SK-N-SH (cell line): ENCODE data around the gene ASIC3. TPM values are rescaled to one million over a fixed set of nuclear protein-coding genes. Genes with fewer than 3 reads are reported as not detected.

Experiments
- CTCF ChIA-PET: fragments of 300-600, 350-600 bp; formaldehyde crosslinking; extraction: SDS; loops from one replicate; lab custom pipeline; 2021; lab: Yijun Ruan, JAX
- POLR2A ChIA-PET: fragments of 350-600 bp; sonication (Branson Sonifier 250); formaldehyde crosslinking; extraction: SDS; loops from one replicate; lab custom pipeline; 2020; ENCODE audit warnings: antibody characterized with exemption, inconsistent platforms; lab: Yijun Ruan, JAX
- DNase-seq: peaks from one replicate; pipeline ENCODE4 v3.0.0; 2012
- H2AFZ ChIP-seq: fragments of 200-600 bp; sonication (generic); 2 replicates; pipeline ENCODE4 v1.8.1; 2016; ENCODE audit warnings: antibody characterized with exemption, mild to moderate bottlenecking, low read depth
- H3F3A ChIP-seq: fragments of 200-600 bp; sonication (generic); replicated peaks from 2 replicates; pipeline ENCODE3; 2016; ENCODE audit warnings: antibody characterized with exemption, mild to moderate bottlenecking; ENCODE audit not compliant: insufficient read depth
- H3K27ac ChIP-seq, 2 experiments: fragments of 200-500 bp in 1 of 2; fragments of 200-600 bp in 1 of 2; sonication (Bioruptor generic) in 1 of 2; sonication (generic), shearing (Covaris generic) in 1 of 2; 2 replicates each; pipeline versions ENCODE4 v1.5.1 to v1.6.1; 2014 to 2016; ENCODE audit warnings: low read depth in 2 of 2, inconsistent platforms in 1 of 2, low read length in 1 of 2, mild to moderate bottlenecking in 1 of 2, mixed read lengths in 1 of 2
- H3K27me3 ChIP-seq: fragments of 200-600 bp; sonication (generic), shearing (Covaris generic); 2 replicates; pipeline ENCODE4 v1.6.1; 2016; ENCODE audit warnings: mixed run types; ENCODE audit not compliant: insufficient read depth
- H3K36me3 ChIP-seq, 2 experiments: fragments of 200-500 bp in 1 of 2; fragments of 200-600 bp in 1 of 2; sonication (Bioruptor generic) in 1 of 2; sonication (generic) in 1 of 2; replicated peaks in 1 of 2; 2 replicates each; pipeline versions ENCODE3 to v1.5.1; 2014 to 2016; ENCODE audit warnings: low read length in 1 of 2, mild to moderate bottlenecking in 1 of 2; ENCODE audit not compliant: insufficient read depth in 2 of 2, control insufficient read depth in 1 of 2
- H3K4me1 ChIP-seq, 2 experiments: fragments of 200-500 bp in 1 of 2; fragments of 200-600 bp in 1 of 2; sonication (Bioruptor generic) in 1 of 2; sonication (generic), shearing (Covaris generic) in 1 of 2; 2 replicates each; pipeline versions ENCODE4 v1.5.1 to v1.6.1; 2014 to 2016; ENCODE audit warnings: low read depth in 1 of 2, low read length in 1 of 2, mixed run types in 1 of 2; ENCODE audit not compliant: insufficient read depth in 2 of 2, control insufficient read depth in 1 of 2
- H3K4me2 ChIP-seq: fragments of 200-600 bp; sonication (generic), shearing (Covaris generic); 2 replicates; pipeline ENCODE4 v1.6.1; 2017; ENCODE audit warnings: mixed run types
- H3K4me3 ChIP-seq, 2 experiments: fragments of 200-500 bp in 1 of 2; fragments of 200-600 bp in 1 of 2; sonication (Bioruptor generic) in 1 of 2; sonication (generic), shearing (Covaris generic) in 1 of 2; 2 replicates each; pipeline versions ENCODE4 v1.5.1 to v1.8.1; 2014 to 2016; ENCODE audit warnings: low read depth in 2 of 2, inconsistent platforms in 1 of 2, low read length in 1 of 2, mild to moderate bottlenecking in 1 of 2, mixed read lengths in 1 of 2, moderate library complexity in 1 of 2
- H3K79me2 ChIP-seq: fragments of 200-600 bp; sonication (generic); 2 replicates; pipeline ENCODE4 v1.8.1; 2017; ENCODE audit warnings: mild to moderate bottlenecking; ENCODE audit not compliant: insufficient read depth
- H3K9ac ChIP-seq: fragments of 200-600 bp; sonication (generic); 2 replicates; pipeline ENCODE4 v1.6.1; 2017; ENCODE audit warnings: mixed run types
- H3K9me2 ChIP-seq: fragments of 200-600 bp; sonication (generic); 2 replicates; pipeline ENCODE4 v1.6.1; 2017; ENCODE audit warnings: mixed run types
- H3K9me3 ChIP-seq: fragments of 200-600 bp; sonication (generic); 2 replicates; pipeline ENCODE4 v1.6.1; 2017; ENCODE audit warnings: mixed run types, mild to moderate bottlenecking, moderate library complexity
- H4K20me1 ChIP-seq: fragments of 200-600 bp; sonication (generic); 2 replicates; pipeline ENCODE4 v1.6.1; 2017; ENCODE audit warnings: mild to moderate bottlenecking, mixed run types; ENCODE audit not compliant: insufficient read depth
- CHD2 ChIP-seq: fragments of 150-350 bp; IDR thresholded peaks from 2 replicates; pipeline ENCODE4 v1.6.1; 2018; ENCODE audit warnings: low read length; ENCODE audit not compliant: partially characterized antibody
- ELF1 ChIP-seq: IDR thresholded peaks from 2 replicates; pipeline ENCODE4 v1.4.0; 2012
- EP300 ChIP-seq, 2 experiments: IDR thresholded peaks; 2 replicates each; pipeline versions ENCODE4 v1.4.0 to v1.6.1; 2012; ENCODE audit warnings: borderline replicate concordance in 1 of 2, low read depth in 1 of 2, low read length in 1 of 2
- FOXJ3 ChIP-seq: sonication (generic); formaldehyde crosslinking; IDR thresholded peaks from 2 replicates; pipeline ENCODE4 v1.5.1; 2020; ENCODE audit warnings: mild to moderate bottlenecking, missing genetic modification reagents
- GABPA ChIP-seq: IDR thresholded peaks from 2 replicates; pipeline ENCODE4 v1.4.0; 2012; ENCODE audit warnings: low read depth, mild to moderate bottlenecking
- GATA2 ChIP-seq: sonication (generic); formaldehyde crosslinking; IDR thresholded peaks from 2 replicates; pipeline ENCODE4 v1.5.0; 2020; ENCODE audit warnings: mild to moderate bottlenecking, missing genetic modification reagents
- MXI1 ChIP-seq: IDR thresholded peaks from 2 replicates; pipeline ENCODE4 v1.6.1; 2012; ENCODE audit warnings: mild to moderate bottlenecking, low read depth, low read length, improper control_type of control experiment
- NRF1 ChIP-seq: IDR thresholded peaks from 2 replicates; pipeline ENCODE4 v1.6.1; 2012; ENCODE audit warnings: low read depth, mild to moderate bottlenecking, low read length
- RCOR1 ChIP-seq: fragments of 150-350 bp; IDR thresholded peaks from 2 replicates; pipeline ENCODE4 v1.6.1; 2017; ENCODE audit warnings: antibody characterized with exemption, low read length
- RXRA ChIP-seq: IDR thresholded peaks from 2 replicates; pipeline ENCODE4 v1.4.0; 2012; ENCODE audit warnings: low read depth, mild to moderate bottlenecking, borderline replicate concordance
- YY1 ChIP-seq: IDR thresholded peaks from 2 replicates; pipeline ENCODE4 v1.4.0; 2012; ENCODE audit warnings: low read depth, mild to moderate bottlenecking
- WGBS: methylation state at CpG from one replicate; pipeline ENCODE4 v1.1.6; 2017; ENCODE audit warnings: low lambda C conversion rate; 5-methylcytosine and 5-hydroxymethylcytosine counted together
- polyA plus RNA-seq, 3 experiments: library from polyadenylated mRNA; depleted of rRNA; stranded (reverse); fragments of >200 nt; gene quantifications; 2 replicates each; pipeline ENCODE4 v1.2.3, GENCODE V29; 2012
- TF ChIP-seq, protein P1 (sequence below): fragments of 200-600 bp; sonication (generic); IDR thresholded peaks from 2 replicates; pipeline ENCODE4 v1.6.1; 2017; ENCODE audit warnings: antibody characterized with exemption, mild to moderate bottlenecking, moderate library complexity
- TF ChIP-seq, protein P2 (sequence below): fragments of 150-350 bp; IDR thresholded peaks from 2 replicates; pipeline ENCODE4 v1.6.1; 2017; ENCODE audit warnings: antibody characterized with exemption, low read length, low read depth, borderline replicate concordance

ASIC3 gene
- polyA plus RNA-seq, 1 of the 3 experiments (the other 2 are of a cell fraction) = 4.5 TPM

GRCh38 chr7:151083071-151083823 is 34.9 kb downstream of the ASIC3 start, which contains the start of gene TMUB1 (continued):
- TF ChIP-seq, protein P1, sequence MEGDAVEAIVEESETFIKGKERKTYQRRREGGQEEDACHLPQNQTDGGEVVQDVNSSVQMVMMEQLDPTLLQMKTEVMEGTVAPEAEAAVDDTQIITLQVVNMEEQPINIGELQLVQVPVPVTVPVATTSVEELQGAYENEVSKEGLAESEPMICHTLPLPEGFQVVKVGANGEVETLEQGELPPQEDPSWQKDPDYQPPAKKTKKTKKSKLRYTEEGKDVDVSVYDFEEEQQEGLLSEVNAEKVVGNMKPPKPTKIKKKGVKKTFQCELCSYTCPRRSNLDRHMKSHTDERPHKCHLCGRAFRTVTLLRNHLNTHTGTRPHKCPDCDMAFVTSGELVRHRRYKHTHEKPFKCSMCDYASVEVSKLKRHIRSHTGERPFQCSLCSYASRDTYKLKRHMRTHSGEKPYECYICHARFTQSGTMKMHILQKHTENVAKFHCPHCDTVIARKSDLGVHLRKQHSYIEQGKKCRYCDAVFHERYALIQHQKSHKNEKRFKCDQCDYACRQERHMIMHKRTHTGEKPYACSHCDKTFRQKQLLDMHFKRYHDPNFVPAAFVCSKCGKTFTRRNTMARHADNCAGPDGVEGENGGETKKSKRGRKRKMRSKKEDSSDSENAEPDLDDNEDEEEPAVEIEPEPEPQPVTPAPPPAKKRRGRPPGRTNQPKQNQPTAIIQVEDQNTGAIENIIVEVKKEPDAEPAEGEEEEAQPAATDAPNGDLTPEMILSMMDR = no peak
- TF ChIP-seq GATA2 (CRISPR knock-in tag) = no peak
- peak; percentile 70 for TF ChIP-seq GABPA
- TF ChIP-seq ELF1 = peak; percentile 71
- peak; percentile 69 for TF ChIP-seq CHD2
- TF ChIP-seq MXI1 = peak; percentile 96
- TF ChIP-seq RXRA = no peak
- TF ChIP-seq EP300 (IDR thresholded peaks at IDR 0.05; ENCODE audit: borderline replicate concordance in 1 of 2, low read depth in 1 of 2, low read length in 1 of 2) = no peak
- TF ChIP-seq, protein P2, sequence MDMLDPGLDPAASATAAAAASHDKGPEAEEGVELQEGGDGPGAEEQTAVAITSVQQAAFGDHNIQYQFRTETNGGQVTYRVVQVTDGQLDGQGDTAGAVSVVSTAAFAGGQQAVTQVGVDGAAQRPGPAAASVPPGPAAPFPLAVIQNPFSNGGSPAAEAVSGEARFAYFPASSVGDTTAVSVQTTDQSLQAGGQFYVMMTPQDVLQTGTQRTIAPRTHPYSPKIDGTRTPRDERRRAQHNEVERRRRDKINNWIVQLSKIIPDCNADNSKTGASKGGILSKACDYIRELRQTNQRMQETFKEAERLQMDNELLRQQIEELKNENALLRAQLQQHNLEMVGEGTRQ = no peak
- TF ChIP-seq YY1 = no peak
- no peak for TF ChIP-seq NRF1

GRCh38 chr7:151083824-151084160 is 35.5 kb downstream of the ASIC3 start:
- Histone ChIP-seq H2AFZ (peak overlapping the region; percentile 99), H3K4me2 (peak overlapping the region; percentile 98), H3K9me3 (no peaks in the 10 kb centered on the region), H3K4me3 (peak overlapping the region; percentile 71 to 94)
- POLR2A ChIA-PET = interaction anchor here (1.0 to 1.1 kb wide), 2 partner anchors 26 to 144 kb away, joined by 3 read pairs; partner anchors contain the start of genes ABCF2 and CDK5
- 0 out of 2 replicates have a peak, but pooled peaks have one; percentile 27 for TF ChIP-seq RCOR1
- TF ChIP-seq FOXJ3 = no peak
- TF ChIP-seq, all 33 proteins: peak for 1
- 69% methylated on average over 2 of the region's 3 CpGs for WGBS
- CTCF ChIA-PET = interaction anchor here (0.5 to 21.3 kb wide), 7 partner anchors 23 to 1602 kb away, joined by 3 to 474 read pairs (median 4); partner anchors contain the start of genes CDK5 and SLC4A2
- Histone ChIP-seq H3K27ac (peak overlapping the region in 1 of 2 experiments; percentile 92; a peak in 2 of 4 replicates), H4K20me1 (peaks cover 14% of the 10 kb centered on the region), H3K9me2 (no peaks in the 10 kb centered on the region), H3K79me2 (peaks cover 63% of the 10 kb centered on the region), H3K9ac (peak overlapping the region; percentile 96; the same call in 1 of the 2 replicates), H3K4me1 (peaks cover 37 to 61% of the 10 kb centered on the region in 2 experiments), H3F3A (peaks cover 20% of the 10 kb centered on the region), H3K36me3 (peaks cover 6 to 16% of the 10 kb centered on the region in 2 experiments), H3K27me3 (no peaks in the 10 kb centered on the region)
- DNase-seq = no peak
